Natural killer cell (primary cell): ENCODE measurements around the gene EIF2S3. TPM values are rescaled to one million over a fixed set of nuclear protein-coding genes. Genes with fewer than 3 reads are reported as not detected.

ENCODE experiments used
- ATAC-seq, 3 donors: fragments of 150-1000 bp in 2 of 3; fragments of 200-7000 bp in 1 of 3; cut with Tn5 transposase; 1 replicate in 1 of 3; 2 replicates in 2 of 3; pipeline ENCODE4 v1.10.0; 2021; ENCODE audit warnings: mild to moderate bottlenecking in 2 of 3, moderate library complexity in 2 of 3
- DNase-seq, 2 donors: peaks; one replicate each; pipeline versions ENCODE4 v3.0.0 to v3.0.0-alpha.2; 2013 to 2021; ENCODE audit warnings: mixed read lengths in 1 of 2
- H3K27ac ChIP-seq: one replicate; pipeline ENCODE4 v1.5.1; 2013; ENCODE audit warnings: mild to moderate bottlenecking, low read length
- H3K27me3 ChIP-seq: one replicate; pipeline ENCODE4 v1.6.1; 2013; ENCODE audit warnings: low read length; ENCODE audit not compliant: control insufficient read depth, insufficient read depth
- H3K36me3 ChIP-seq: one replicate; pipeline ENCODE4 v1.6.1; 2013; ENCODE audit warnings: low read length; ENCODE audit not compliant: control insufficient read depth, insufficient read depth
- H3K4me1 ChIP-seq: one replicate; pipeline ENCODE4 v1.6.1; 2013; ENCODE audit warnings: low read length; ENCODE audit not compliant: control insufficient read depth, insufficient read depth
- H3K4me3 ChIP-seq: one replicate; pipeline ENCODE4 v1.5.1; 2013; ENCODE audit warnings: low read length
- H3K9me3 ChIP-seq: one replicate; pipeline ENCODE4 v1.6.1; 2013; ENCODE audit warnings: low read length; ENCODE audit not compliant: control insufficient read depth, insufficient read depth
- H3K27ac Mint-ChIP-seq, 2 donors: one replicate each; pipeline ENCODE4 v1.8.0; 2022; ENCODE audit warnings: mild to moderate bottlenecking in 2 of 2, mixed read lengths in 2 of 2, moderate library complexity in 1 of 2
- H3K27me3 Mint-ChIP-seq, 2 donors: one replicate each; pipeline ENCODE4 v1.8.0; 2022; ENCODE audit warnings: low read depth in 2 of 2, mixed read lengths in 2 of 2
- H3K36me3 Mint-ChIP-seq: one replicate; pipeline ENCODE4 v1.8.0; 2022; ENCODE audit warnings: mixed read lengths
- H3K4me1 Mint-ChIP-seq, 2 donors: one replicate each; pipeline ENCODE4 v1.8.0; 2022; ENCODE audit warnings: mixed read lengths in 2 of 2
- H3K4me3 Mint-ChIP-seq: one replicate; pipeline ENCODE4 v1.8.0; 2022; ENCODE audit warnings: mild to moderate bottlenecking, moderate library complexity, mixed read lengths
- H3K9me3 Mint-ChIP-seq, 2 donors: one replicate each; pipeline ENCODE4 v1.8.0; 2022; ENCODE audit warnings: mixed read lengths in 2 of 2
- CTCF ChIP-seq: fragments of 200-600 bp; IDR thresholded peaks from one replicate; pipeline ENCODE4 v1.8.0; 2022; ENCODE audit warnings: antibody characterized with exemption
- WGBS: methylation state at CpG from one replicate; pipeline ENCODE4 v1.1.7; 2013; ENCODE audit warnings: missing lambda C conversion rate; ENCODE audit not compliant: insufficient coverage; 5-methylcytosine and 5-hydroxymethylcytosine counted together
- intact Hi-C: fragments of 100-400 bp; cut with micrococcal nuclease; formaldehyde crosslinking; loops from one replicate; pipeline ENCODE4 v1.14.2; 2022
- total RNA-seq, 4 donors: library from RNA; stranded (reverse); fragments of 120-200 nt in 1 of 4; gene quantifications; one replicate each; pipeline versions ENCODE4 v1.2.3 to v1.2.4, GENCODE V29; 2013 to 2022

The EIF2S3 gene
- total RNA-seq, 3 donors from 2014 or later (not counting 1 experiment from before 2014, with no cell fraction given): 124 to 199 (median 132) TPM

GRCh38 chrX:24090300-24091200 is 35.8 kb downstream of the EIF2S3 start:
- no peak for DNase-seq
- no peak overlapping the region for H3K27ac ChIP-seq
- Mint-ChIP-seq H3K36me3 (no peaks in the 10 kb centered on the region), H3K4me3 (no peak overlapping the region), H3K27ac (no peak overlapping the region), H3K9me3 (no peaks in the 10 kb centered on the region), H3K4me1 (no peaks in the 10 kb centered on the region), H3K27me3 (no peaks in the 10 kb centered on the region)
- no peaks in the 10 kb centered on the region for H3K27me3 ChIP-seq
- no peak overlapping the region for H3K4me3 ChIP-seq
- no peaks in the 10 kb centered on the region for H3K36me3 ChIP-seq
- H3K9me3 ChIP-seq: no peaks in the 10 kb centered on the region
- no peak for TF ChIP-seq CTCF
- 75% methylated on average over 4 of the region's 4 CpGs for whole genome bisulfite sequencing
- no peak for ATAC-seq
- H3K4me1 ChIP-seq: no peaks in the 10 kb centered on the region
- intact Hi-C loops: no loop called here

GRCh38 chrX:24093746-24094145 is 39.0 kb downstream of the EIF2S3 start:
- Histone ChIP-seq H3K36me3 (no peaks in the 10 kb centered on the region), H3K4me1 (no peaks in the 10 kb centered on the region), H3K4me3 (no peak overlapping the region), H3K27me3 (no peaks in the 10 kb centered on the region), H3K9me3 (no peaks in the 10 kb centered on the region), H3K27ac (no peak overlapping the region)
- no peak for TF ChIP-seq CTCF
- H3K36me3 Mint-ChIP-seq: no peaks in the 10 kb centered on the region
- H3K9me3 Mint-ChIP-seq: no peaks in the 10 kb centered on the region
- no peaks in the 10 kb centered on the region for H3K4me1 Mint-ChIP-seq
- ATAC-seq (no peak), DNase-seq (no peak)
- H3K4me3 Mint-ChIP-seq: no peak overlapping the region
- no peaks in the 10 kb centered on the region for H3K27me3 Mint-ChIP-seq
- H3K27ac Mint-ChIP-seq: no peak overlapping the region
- WGBS: 100% methylated on average over 4 of the region's 12 CpGs
- intact Hi-C loops: no loop called here

GRCh38 chrX:24097741-24098260 is 43.0 kb downstream of the EIF2S3 start:
- H3K27me3 ChIP-seq: no peaks in the 10 kb centered on the region
- H3K9me3 ChIP-seq: no peaks in the 10 kb centered on the region
- no CpG with 5 or more reads among the region's 1 CpG for WGBS
- no peaks in the 10 kb centered on the region for H3K27me3 Mint-ChIP-seq
- no peaks in the 10 kb centered on the region for H3K4me1 Mint-ChIP-seq
- no peak overlapping the region for H3K4me3 ChIP-seq
- H3K27ac Mint-ChIP-seq: no peak overlapping the region
- H3K4me1 ChIP-seq: no peaks in the 10 kb centered on the region
- H3K36me3 ChIP-seq: no peaks in the 10 kb centered on the region
- H3K36me3 Mint-ChIP-seq: no peaks in the 10 kb centered on the region
- DNase-seq: no peak
- no peak overlapping the region for H3K27ac ChIP-seq
- ATAC-seq: no peak
- TF ChIP-seq CTCF: no peak
- no peak overlapping the region for H3K4me3 Mint-ChIP-seq
- H3K9me3 Mint-ChIP-seq: no peaks in the 10 kb centered on the region
- intact Hi-C loops: no loop called here
